LHCN-M2 (cell line): ENCODE results near the gene ENO2. TPM values are rescaled to one million over a fixed set of nuclear protein-coding genes. Genes with fewer than 3 reads are reported as not detected.

Source experiments
- DNase-seq: peaks from one replicate; pipeline ENCODE4 v3.0.0-alpha.2; 2012; ENCODE audit warnings: low read depth
- total RNA-seq: library from RNA; depleted of rRNA; stranded (reverse); fragments of >200 nt; gene quantifications from 2 replicates; pipeline ENCODE4 v1.2.3, GENCODE V29; 2014; rRNA removed

Gene ENO2
- total RNA-seq, 1 experiment from 2014 or later: 22.7 TPM

- DNase-seq: peak; percentile 24
Measured at GRCh38 chr12:6960593-6961277, 46.4 kb downstream of the ENO2 start.

- DNase-seq: peak; percentile 78
Measured at GRCh38 chr12:6961278-6961694, 46.9 kb downstream of the ENO2 start.

GRCh38 chr12:6961695-6962284 is 47.4 kb downstream of the ENO2 start:
- DNase-seq: peak; percentile 79

GRCh38 chr12:6962285-6963015 is 48.1 kb downstream of the ENO2 start:
- DNase-seq: no peak

- DNase-seq: no peak
Measured at GRCh38 chr12:6963016-6963731, 48.8 kb downstream of the ENO2 start.

- no peak for DNase-seq
Measured at GRCh38 chr12:6963791-6964413, 49.5 kb downstream of the ENO2 start.

GRCh38 chr12:6964605-6965025 is 50.2 kb downstream of the ENO2 start:
- DNase-seq: no peak

GRCh38 chr12:6965026-6965661 is 50.8 kb downstream of the ENO2 start:
- peak; percentile 81 for DNase-seq

GRCh38 chr12:6965714-6966113 is 51.3 kb downstream of the ENO2 start:
- no peak for DNase-seq

GRCh38 chr12:6966351-6966750 is 52.0 kb downstream of the ENO2 start:
- no peak for DNase-seq

GRCh38 chr12:6967651-6968100 is 53.3 kb downstream of the ENO2 start:
- no peak for DNase-seq

GRCh38 chr12:6968426-6968825 is 54.0 kb downstream of the ENO2 start:
- DNase-seq: no peak

GRCh38 chr12:6970096-6970527 is 55.7 kb downstream of the ENO2 start:
- no peak for DNase-seq

Other genes starting within 250 kb of the ENO2 start
- gene ZNF384, start 225.2 kb upstream of the ENO2 start, total RNA-seq: 28.4 and 30.8 TPM in 2 replicates
- 0.34 TPM in 1 of 2 replicates, not detected in the other for gene PIANP, start 213.8 kb upstream of the ENO2 start, total RNA-seq
- 111 and 130 TPM in 2 replicates for gene COPS7A, start 190.5 kb upstream of the ENO2 start, total RNA-seq
- gene MLF2, start 161.4 kb upstream of the ENO2 start, total RNA-seq: 304 and 308 TPM in 2 replicates
- 244 and 318 TPM in 2 replicates for gene PTMS, start 148.2 kb upstream of the ENO2 start, total RNA-seq
- 0.23 and 0.45 TPM in 2 replicates for gene LAG3, start 142.1 kb upstream of the ENO2 start, total RNA-seq
- gene CD4, start 125.1 kb upstream of the ENO2 start, total RNA-seq: 0.92 TPM in 1 of 2 replicates, not detected in the other
- 2.0 TPM in 2 replicates for gene GPR162, start 92.8 kb upstream of the ENO2 start, total RNA-seq
- 47.6 and 58.4 TPM in 2 replicates for gene P3H3, start 86.2 kb upstream of the ENO2 start, total RNA-seq
- gene GNB3, start 73.7 kb upstream of the ENO2 start, total RNA-seq: 2.6 and 2.8 TPM in 2 replicates
- 101 and 120 TPM in 2 replicates for gene CDCA3, start 63.3 kb upstream of the ENO2 start, total RNA-seq
- gene USP5, start 62.4 kb upstream of the ENO2 start, total RNA-seq: 119 and 127 TPM in 2 replicates
- gene TPI1, start 47.0 kb upstream of the ENO2 start, total RNA-seq: 2,020 and 2,623 TPM in 2 replicates
- gene SPSB2, start 41.3 kb upstream of the ENO2 start, total RNA-seq: 9.6 and 13.0 TPM in 2 replicates
- gene LRRC23, start 9.8 kb upstream of the ENO2 start, total RNA-seq: 4.0 and 5.3 TPM in 2 replicates
- gene ATN1, start 13.4 kb downstream of the ENO2 start, total RNA-seq: 15.4 and 20.0 TPM in 2 replicates
- gene RNU7-1, start 29.2 kb downstream of the ENO2 start, total RNA-seq: not detected in 2 replicates
- 185 and 223 TPM in 2 replicates for gene C12orf57, start 29.4 kb downstream of the ENO2 start, total RNA-seq
- gene PTPN6, start 36.8 kb downstream of the ENO2 start, total RNA-seq: not detected in 2 replicates
- gene PHB2, start 56.1 kb downstream of the ENO2 start, total RNA-seq: 302 and 330 TPM in 2 replicates
- 39.1 and 61.7 TPM in 2 replicates for gene EMG1, start 56.3 kb downstream of the ENO2 start, total RNA-seq
- 14.6 and 20.4 TPM in 2 replicates for gene LPCAT3, start 103.9 kb downstream of the ENO2 start, total RNA-seq
- gene C1S, start 146.1 kb downstream of the ENO2 start, total RNA-seq: 14.8 and 26.9 TPM in 2 replicates
- gene C1R, start 177.9 kb downstream of the ENO2 start, total RNA-seq: 63.0 and 131 TPM in 2 replicates
- 17.9 and 24.7 TPM in 2 replicates for gene C1RL, start 194.6 kb downstream of the ENO2 start, total RNA-seq
- gene RBP5, start 214.3 kb downstream of the ENO2 start, total RNA-seq: not detected in 2 replicates
- gene CLSTN3, start 215.8 kb downstream of the ENO2 start, total RNA-seq: 4.0 and 4.6 TPM in 2 replicates